ENCODE results near the gene JPH3.

The JPH3 gene

GRCh38 chr16:87687998-87688529 is 85.8 kb downstream of the JPH3 start:
- TF ChIP-seq ZFX (IDR thresholded peaks at IDR 0.05) (no peak), CTCF (conservative IDR thresholded peaks at IDR 0.05) (no peak)
- no peak overlapping the region for H3K27ac ChIP-seq

DNA sequence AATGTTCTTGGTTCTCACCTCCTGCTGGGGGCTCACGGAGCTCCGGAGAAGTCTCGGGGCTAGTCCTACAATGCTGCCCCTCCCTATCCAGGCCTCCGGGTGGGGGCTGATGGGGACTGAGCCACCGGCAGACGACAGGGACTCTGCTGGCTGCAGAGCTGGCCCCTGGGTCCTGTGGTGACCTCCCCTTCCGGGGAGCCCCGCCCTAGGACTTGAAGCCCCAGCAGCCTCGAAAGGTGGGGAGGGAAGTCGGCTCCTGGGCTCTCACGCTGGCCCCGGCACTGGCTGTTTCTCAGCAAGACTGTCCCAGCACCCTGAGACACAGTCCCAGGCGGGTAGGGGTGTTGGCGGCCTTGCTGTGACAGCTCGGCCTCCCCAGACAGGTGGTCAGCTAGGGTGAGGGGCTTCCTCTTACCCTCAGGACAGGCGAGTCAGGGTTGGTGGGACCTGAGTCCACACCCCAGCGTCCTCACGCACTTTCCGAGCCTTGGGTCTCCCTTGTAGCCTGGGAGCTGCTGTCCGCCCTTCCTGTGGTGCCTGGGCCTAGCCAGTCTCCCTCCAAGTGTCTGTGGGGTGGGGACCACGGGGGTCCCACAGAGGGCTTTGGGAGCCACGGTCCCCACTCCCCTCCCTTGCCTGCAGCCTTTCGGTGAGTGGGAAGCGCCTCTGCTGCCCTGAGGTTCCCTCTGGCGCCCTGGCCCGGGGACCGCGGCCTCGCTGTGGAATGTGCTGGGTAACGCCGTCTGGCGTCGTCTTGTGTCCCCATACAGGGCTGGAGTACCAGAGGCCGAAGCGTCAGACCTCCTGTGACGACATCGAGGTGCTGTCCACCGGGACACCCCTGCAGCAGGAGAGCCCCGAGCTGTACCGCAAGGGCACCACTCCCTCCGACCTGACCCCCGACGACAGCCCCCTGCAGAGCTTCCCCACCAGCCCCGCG is 86.8 kb downstream of the JPH3 start:
- no peak overlapping the region for H3K27ac ChIP-seq
- TF ChIP-seq CTCF (conservative IDR thresholded peaks at IDR 0.05) (no peak), ZFX (IDR thresholded peaks at IDR 0.05) (no peak)

DNA sequence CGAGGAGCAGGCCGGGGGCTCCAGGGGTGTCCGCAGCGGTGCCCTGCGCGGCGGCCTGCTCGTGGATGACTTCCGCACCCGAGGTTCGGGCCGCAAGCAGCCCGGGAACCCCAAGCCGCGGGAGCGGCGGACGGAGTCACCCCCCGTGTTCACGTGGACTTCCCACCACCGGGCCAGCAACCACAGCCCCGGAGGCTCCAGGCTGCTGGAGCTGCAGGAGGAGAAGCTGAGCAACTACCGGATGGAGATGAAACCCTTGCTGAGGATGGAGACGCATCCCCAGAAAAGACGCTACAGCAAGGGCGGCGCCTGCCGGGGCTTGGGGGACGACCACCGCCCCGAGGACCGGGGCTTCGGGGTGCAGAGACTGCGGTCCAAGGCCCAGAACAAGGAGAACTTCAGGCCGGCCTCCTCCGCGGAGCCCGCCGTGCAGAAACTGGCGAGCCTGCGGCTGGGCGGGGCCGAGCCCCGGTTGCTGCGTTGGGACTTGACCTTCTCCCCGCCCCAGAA is 87.7 kb downstream of the JPH3 start:
- TF ChIP-seq CTCF (conservative IDR thresholded peaks at IDR 0.05) (no peak), ZFX (IDR thresholded peaks at IDR 0.05) (no peak)
- no peak overlapping the region for H3K27ac ChIP-seq

DNA sequence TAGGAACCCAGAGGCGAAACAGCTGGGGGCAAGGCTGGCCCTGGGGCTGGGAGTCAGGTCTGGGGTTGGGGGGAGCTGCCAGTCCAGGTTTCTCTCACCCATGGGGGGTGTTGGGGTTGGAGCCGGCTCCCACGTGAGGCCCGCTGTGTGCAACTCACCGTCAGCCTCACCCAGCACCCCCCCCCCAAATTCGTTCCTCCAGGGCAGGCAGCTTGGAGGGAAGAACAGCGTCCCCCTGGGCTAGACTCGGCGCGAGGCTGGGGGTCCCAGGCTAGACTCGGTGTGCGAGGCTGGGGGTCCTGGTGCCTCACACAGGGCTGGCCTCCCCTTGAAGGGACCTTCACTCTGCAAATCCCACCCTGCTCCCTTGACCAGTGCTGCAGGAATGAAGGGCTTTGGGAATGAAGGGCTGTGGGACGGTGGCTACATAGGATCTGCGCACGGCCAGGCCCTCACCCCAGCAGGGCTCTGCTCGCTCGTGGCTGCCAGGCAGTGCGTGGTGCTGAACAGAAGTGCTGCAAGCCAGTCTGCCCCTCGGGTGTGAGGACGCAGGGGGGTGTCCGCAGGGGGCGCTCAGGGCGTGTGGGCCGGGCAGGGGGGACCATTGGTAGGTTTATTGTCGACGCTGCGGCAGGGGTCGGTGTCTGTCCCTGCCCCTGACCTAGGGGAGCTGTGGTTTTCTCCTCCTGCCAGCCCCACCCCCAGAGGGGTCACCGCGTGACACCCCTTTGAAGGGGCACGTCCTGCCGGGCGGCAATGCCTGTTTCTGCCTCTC is 88.8 kb downstream of the JPH3 start:
- TF ChIP-seq CTCF (conservative IDR thresholded peaks at IDR 0.05) (no peak), ZFX (IDR thresholded peaks at IDR 0.05) (no peak)
- no peak overlapping the region for H3K27ac ChIP-seq

DNA sequence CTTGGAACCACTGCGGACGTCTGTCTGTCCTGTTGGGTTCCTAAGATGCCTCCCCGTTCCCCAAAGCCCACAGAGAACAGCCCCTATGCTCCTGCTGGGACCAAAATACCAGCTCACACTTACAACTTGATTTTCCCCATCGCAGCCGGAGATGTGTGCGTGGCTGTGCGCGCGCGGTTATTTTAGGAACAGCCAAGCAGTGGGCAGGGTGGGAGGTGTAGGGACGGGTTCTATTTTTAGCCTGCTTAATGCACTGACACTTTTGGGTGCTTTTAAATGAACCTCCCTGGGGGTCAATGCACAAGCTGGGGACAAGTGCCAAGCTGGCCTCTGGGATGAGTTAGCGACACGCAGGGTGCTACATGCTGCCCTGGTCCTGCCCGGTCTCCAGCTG is 89.4 kb downstream of the JPH3 start:
- TF ChIP-seq ZFX (IDR thresholded peaks at IDR 0.05), result no peak
- H3K27ac ChIP-seq, result no peak overlapping the region

GRCh38 chr16:87692176-87692575 is 89.9 kb downstream of the JPH3 start:
- no peak overlapping the region for H3K27ac ChIP-seq
- TF ChIP-seq CTCF (conservative IDR thresholded peaks at IDR 0.05) (no peak), ZFX (IDR thresholded peaks at IDR 0.05) (no peak)

DNA sequence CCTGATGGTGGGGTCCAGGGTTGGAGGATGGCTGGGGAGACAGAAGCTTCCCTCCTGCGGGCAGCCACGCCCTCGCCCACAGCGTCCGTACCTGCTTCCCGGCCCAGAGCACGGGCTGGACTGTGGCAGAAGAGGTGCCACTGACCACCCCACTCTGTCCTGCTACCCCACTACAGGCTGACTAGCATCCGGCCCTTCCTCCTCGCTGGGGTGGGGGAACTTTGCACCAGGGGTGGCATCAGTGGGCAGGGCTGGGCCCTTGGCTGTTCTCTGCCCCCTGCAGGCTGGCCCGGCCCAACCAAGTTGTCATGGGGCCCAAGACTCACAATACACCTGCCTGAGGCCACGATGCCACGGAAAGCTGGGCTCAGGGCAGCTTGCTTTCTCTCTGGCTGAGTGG is 90.4 kb downstream of the JPH3 start:
- TF ChIP-seq ZFX (IDR thresholded peaks at IDR 0.05) (no peak), CTCF (conservative IDR thresholded peaks at IDR 0.05) (no peak)
- no peak overlapping the region for H3K27ac ChIP-seq

Measured in C4-2B (cell line).